ENCODE results near the gene FAM13A. TPM values are rescaled to one million over a fixed set of nuclear protein-coding genes. Genes with fewer than 3 reads are reported as not detected.

FAM13A gene
- polyA plus RNA-seq, 1 of the 3 experiments (the other 2 are of a cell fraction): 0.67 TPM

GRCh38 chr4:89001647-89002445, 55.1 kb downstream of the FAM13A start (continued):
- no peak for TF ChIP-seq REST (IDR thresholded peaks at IDR 0.05; ENCODE audit: low read depth, low read length)
- no peak for TF ChIP-seq NFIC (IDR thresholded peaks at IDR 0.05; ENCODE audit: borderline replicate concordance)
- TF ChIP-seq, protein P1, sequence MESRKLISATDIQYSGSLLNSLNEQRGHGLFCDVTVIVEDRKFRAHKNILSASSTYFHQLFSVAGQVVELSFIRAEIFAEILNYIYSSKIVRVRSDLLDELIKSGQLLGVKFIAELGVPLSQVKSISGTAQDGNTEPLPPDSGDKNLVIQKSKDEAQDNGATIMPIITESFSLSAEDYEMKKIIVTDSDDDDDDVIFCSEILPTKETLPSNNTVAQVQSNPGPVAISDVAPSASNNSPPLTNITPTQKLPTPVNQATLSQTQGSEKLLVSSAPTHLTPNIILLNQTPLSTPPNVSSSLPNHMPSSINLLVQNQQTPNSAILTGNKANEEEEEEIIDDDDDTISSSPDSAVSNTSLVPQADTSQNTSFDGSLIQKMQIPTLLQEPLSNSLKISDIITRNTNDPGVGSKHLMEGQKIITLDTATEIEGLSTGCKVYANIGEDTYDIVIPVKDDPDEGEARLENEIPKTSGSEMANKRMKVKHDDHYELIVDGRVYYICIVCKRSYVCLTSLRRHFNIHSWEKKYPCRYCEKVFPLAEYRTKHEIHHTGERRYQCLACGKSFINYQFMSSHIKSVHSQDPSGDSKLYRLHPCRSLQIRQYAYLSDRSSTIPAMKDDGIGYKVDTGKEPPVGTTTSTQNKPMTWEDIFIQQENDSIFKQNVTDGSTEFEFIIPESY (IDR thresholded peaks at IDR 0.05; ENCODE audit: borderline replicate concordance, low read depth): no peak
- TF ChIP-seq MEF2A (IDR thresholded peaks at IDR 0.05; ENCODE audit: borderline replicate concordance, low read depth): no peak
- TF ChIP-seq SMC3 (IDR thresholded peaks at IDR 0.05; ENCODE audit: low read depth, low read length): no peak
- no peak for TF ChIP-seq POLR2AphosphoS5 (IDR thresholded peaks at IDR 0.05; ENCODE audit: low read depth, low read length)

GRCh38 chr4:89000844-89001360, 56.1 kb downstream of the FAM13A start:
- no peak overlapping the region for H3K4me3 ChIP-seq (ENCODE audit: low read depth in 2 of 2, low read length in 1 of 2)
- peak; percentile 53 for DNase-seq
- 48% methylated on average over 3 of the region's 3 CpGs for WGBS (ENCODE audit: low lambda C conversion rate)
- peaks cover 0 to 10% of the 10 kb centered on the region in 2 experiments; a peak in 2 of 4 replicates for H3K4me1 ChIP-seq (ENCODE audit: control insufficient read depth in 1 of 2, insufficient read depth in 2 of 2, low read depth in 1 of 2, low read length in 1 of 2)
- H3K9ac ChIP-seq: no peak overlapping the region
- TF ChIP-seq GATA2 (CRISPR knock-in tag; IDR thresholded peaks at IDR 0.05) (peak; percentile 25), EP300 (IDR thresholded peaks at IDR 0.05; ENCODE audit: borderline replicate concordance in 1 of 2, low read depth in 1 of 2, low read length in 1 of 2) (peak in 1 of 2 experiments; percentile 53; a peak in 1 of 4 replicates), TCF12 (IDR thresholded peaks at IDR 0.05) (no peak), GABPA (IDR thresholded peaks at IDR 0.05; ENCODE audit: low read depth) (no peak), NFIC (IDR thresholded peaks at IDR 0.05; ENCODE audit: borderline replicate concordance) (peak; percentile 78)
- no peak overlapping the region for H3K4me2 ChIP-seq
- H3K36me3 ChIP-seq (replicated peaks in 1 of 2; ENCODE audit: control insufficient read depth in 1 of 2, insufficient read depth in 2 of 2, low read length in 1 of 2): no peaks in the 10 kb centered on the region
- no peaks in the 10 kb centered on the region for H4K20me1 ChIP-seq (ENCODE audit: insufficient read depth)
- CTCF ChIA-PET: interaction anchor here (1.1 to 1.9 kb wide), 3 partner anchors 11 to 182 kb away, joined by 3 to 5 read pairs (median 4); no protein-coding TSS in a partner anchor
- H3K9me3 ChIP-seq: no peaks in the 10 kb centered on the region
- H2AFZ ChIP-seq (ENCODE audit: low read depth): no peak overlapping the region
- no peaks in the 10 kb centered on the region for H3F3A ChIP-seq (replicated peaks; ENCODE audit: insufficient read depth)
- peak overlapping the region in 1 of 2 experiments; percentile 90; a peak in 2 of 4 replicates for H3K27ac ChIP-seq (ENCODE audit: low read depth in 2 of 2, low read length in 1 of 2)
- H3K27me3 ChIP-seq (ENCODE audit: insufficient read depth): no peaks in the 10 kb centered on the region
- H3K9me2 ChIP-seq: no peaks in the 10 kb centered on the region
- no peaks in the 10 kb centered on the region for H3K79me2 ChIP-seq (ENCODE audit: insufficient read depth)
- POLR2A ChIA-PET: no interaction called here
